Hematopoietic multipotent progenitor cell treated with erythropoietin and hydrocortisone succinate and interleukin-3 and kit ligand, for 4 days (in vitro differentiated cells): ENCODE data around the gene ST6GALNAC4.

ENCODE experiments used
- DNase-seq: peaks from one replicate; pipeline ENCODE4 v3.0.0-alpha.2; 2015

The ST6GALNAC4 gene

GRCh38 chr9:127910613-127911205 lies 6.1 kb downstream of the ST6GALNAC4 start:
- peak; percentile 68 for DNase-seq

GRCh38 chr9:127909839-127910273 lies 7.0 kb downstream of the ST6GALNAC4 start:
- no peak for DNase-seq

GRCh38 chr9:127908660-127908926 lies 8.2 kb downstream of the ST6GALNAC4 start:
- DNase-seq: no peak

GRCh38 chr9:127907867-127908659 lies 8.8 kb downstream of the ST6GALNAC4 start:
- DNase-seq: no peak

GRCh38 chr9:127905788-127906191 lies 11.1 kb downstream of the ST6GALNAC4 start:
- no peak for DNase-seq

GRCh38 chr9:127905004-127905728 lies 11.7 kb downstream of the ST6GALNAC4 start:
- DNase-seq: peak; percentile 52

- DNase-seq: peak; percentile 79
These were observed 12.3 kb downstream of the ST6GALNAC4 start for GRCh38 chr9:127904561-127905003.

- peak; percentile 97 for DNase-seq
These were observed 13.0 kb downstream of the ST6GALNAC4 start for GRCh38 chr9:127903557-127904475.

- DNase-seq: peak; percentile 89
These were observed 17.5 kb downstream of the ST6GALNAC4 start, which contains the start of gene ST6GALNAC6 for GRCh38 chr9:127899128-127899943. ST6GALNAC6 (minus strand) TSS chr9:127899603; CDS start chr9:127897981, 1,622 bp downstream.

- peak; percentile 56 for DNase-seq
These were observed 18.3 kb downstream of the ST6GALNAC4 start for GRCh38 chr9:127898433-127899127.

- DNase-seq: peak; percentile 94
These were observed 19.6 kb downstream of the ST6GALNAC4 start for GRCh38 chr9:127897193-127897692.

GRCh38 chr9:127896395-127897192 lies 20.2 kb downstream of the ST6GALNAC4 start:
- no peak for DNase-seq

- no peak for DNase-seq
These were observed 21.0 kb downstream of the ST6GALNAC4 start for GRCh38 chr9:127895811-127896210.

- no peak for DNase-seq
These were observed 23.4 kb downstream of the ST6GALNAC4 start for GRCh38 chr9:127893392-127893791.

- no peak for DNase-seq
These were observed 24.0 kb downstream of the ST6GALNAC4 start for GRCh38 chr9:127892831-127893230.

GRCh38 chr9:127890053-127890452 lies 26.8 kb downstream of the ST6GALNAC4 start:
- DNase-seq: no peak

GRCh38 chr9:127887792-127888191 lies 29.0 kb downstream of the ST6GALNAC4 start:
- peak; percentile 82 for DNase-seq

GRCh38 chr9:127886401-127886972 lies 30.4 kb downstream of the ST6GALNAC4 start:
- no peak for DNase-seq

- no peak for DNase-seq
These were observed 31.1 kb downstream of the ST6GALNAC4 start for GRCh38 chr9:127885508-127886281.
